OCI-LY3 (cell line): ENCODE data around the gene FAM204A.

ENCODE experiments used
- H2AFZ ChIP-seq: fragments of 200-600, 300-600 bp; shearing (Covaris generic); 2 replicates; pipeline ENCODE4 v1.6.0; 2014; ENCODE audit warnings: antibody characterized with exemption, low read depth, low read length
- H3K27ac ChIP-seq: fragments of 200-600, 300-600 bp; sonication (generic); 2 replicates; pipeline ENCODE4 v1.5.1; 2014; ENCODE audit warnings: mild to moderate bottlenecking, low read length, moderate library complexity, mixed read lengths
- H3K27me3 ChIP-seq: fragments of 200-600, 300-600 bp; sonication (generic); 2 replicates; pipeline ENCODE4 v1.6.1; 2014; ENCODE audit warnings: low read depth, low read length, mixed read lengths
- H3K36me3 ChIP-seq: fragments of 200-600, 300-600 bp; sonication (generic); replicated peaks from 2 replicates; pipeline ENCODE3; 2014; ENCODE audit warnings: low read depth, low read length, mixed read lengths
- H3K4me1 ChIP-seq: fragments of 300-600, 200-600 bp; sonication (generic); 2 replicates; pipeline ENCODE4 v1.6.1; 2014; ENCODE audit warnings: low read length, mixed read lengths
- H3K4me2 ChIP-seq: fragments of 200-600, 300-600 bp; sonication (generic); 2 replicates; pipeline ENCODE4 v1.6.1; 2014; ENCODE audit warnings: low read length, mixed read lengths
- H3K4me3 ChIP-seq: fragments of 300-600, 200-600 bp; sonication (generic); 2 replicates; pipeline ENCODE4 v1.5.1; 2014; ENCODE audit warnings: antibody characterized with exemption, mild to moderate bottlenecking, low read length, moderate library complexity
- H3K79me2 ChIP-seq: fragments of 300-600, 200-600 bp; shearing (Covaris generic); 2 replicates; pipeline ENCODE4 v1.6.1; 2014; ENCODE audit warnings: mild to moderate bottlenecking, low read length, mixed read lengths
- H3K9ac ChIP-seq: fragments of 300-600, 200-600 bp; shearing (Covaris generic); 2 replicates; pipeline ENCODE4 v1.6.0; 2014; ENCODE audit warnings: mild to moderate bottlenecking, low read length, moderate library complexity
- H3K9me3 ChIP-seq: fragments of 200-600, 300-600 bp; shearing (Covaris generic); 2 replicates; pipeline ENCODE4 v1.6.1; 2014; ENCODE audit warnings: low read length, mixed read lengths; ENCODE audit not compliant: insufficient read depth
- H4K20me1 ChIP-seq: fragments of 200-600, 300-600 bp; sonication (generic); 2 replicates; pipeline ENCODE4 v1.6.1; 2016; ENCODE audit warnings: low read length, mixed read lengths; ENCODE audit not compliant: insufficient read depth
- EZH2phosphoT487 ChIP-seq: fragments of 200-600 bp; shearing (Covaris generic); IDR thresholded peaks from 2 replicates; pipeline ENCODE4 v1.6.1; 2018; ENCODE audit warnings: antibody characterized with exemption, mixed run types, low read depth
- TF ChIP-seq, protein P1 (sequence below): fragments of 200-600, 300-600 bp; sonication (generic); IDR thresholded peaks from 2 replicates; pipeline ENCODE4 v1.5.1; 2014; ENCODE audit warnings: antibody characterized with exemption, low read length, low read depth

The FAM204A gene

DNA sequence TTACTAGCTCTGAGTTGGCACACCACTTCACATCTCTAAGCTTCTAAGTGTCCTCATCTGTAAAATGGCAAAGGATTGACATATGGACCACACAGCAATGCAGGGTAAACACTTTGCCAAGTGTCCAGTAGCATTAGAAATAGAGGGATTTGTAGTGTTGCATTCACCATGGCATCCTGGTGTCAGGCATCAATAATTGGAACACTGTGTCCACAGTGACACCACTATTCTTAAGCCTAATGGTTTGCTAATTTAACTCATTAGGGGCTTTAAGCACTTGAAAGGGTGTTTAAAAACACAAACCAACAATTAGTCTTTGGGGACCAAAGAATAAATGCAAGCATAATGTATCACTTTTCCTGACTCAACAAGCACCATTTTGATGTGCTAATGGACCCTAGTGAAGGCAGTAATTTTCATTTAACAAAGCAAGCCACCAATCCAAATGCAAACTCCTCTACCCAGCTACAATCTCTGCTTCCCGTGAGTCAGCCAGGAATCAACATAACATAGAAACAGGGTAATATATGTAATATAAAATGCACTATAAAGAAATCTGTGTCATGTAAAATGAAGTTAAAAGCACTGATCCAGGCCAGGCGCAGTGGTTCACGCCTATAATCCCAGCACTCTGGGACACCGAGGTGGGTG lies 75.9 kb downstream of the FAM204A start:
- Histone ChIP-seq H4K20me1 (no peaks in the 10 kb centered on the region), H3K9me3 (no peaks in the 10 kb centered on the region), H3K36me3 (no peaks in the 10 kb centered on the region), H3K4me2 (no peak overlapping the region), H3K4me1 (no peaks in the 10 kb centered on the region), H3K79me2 (no peaks in the 10 kb centered on the region), H3K4me3 (no peak overlapping the region), H3K9ac (no peak overlapping the region), H3K27me3 (no peaks in the 10 kb centered on the region), H2AFZ (no peak overlapping the region), H3K27ac (no peak overlapping the region)
- TF ChIP-seq, protein P1, sequence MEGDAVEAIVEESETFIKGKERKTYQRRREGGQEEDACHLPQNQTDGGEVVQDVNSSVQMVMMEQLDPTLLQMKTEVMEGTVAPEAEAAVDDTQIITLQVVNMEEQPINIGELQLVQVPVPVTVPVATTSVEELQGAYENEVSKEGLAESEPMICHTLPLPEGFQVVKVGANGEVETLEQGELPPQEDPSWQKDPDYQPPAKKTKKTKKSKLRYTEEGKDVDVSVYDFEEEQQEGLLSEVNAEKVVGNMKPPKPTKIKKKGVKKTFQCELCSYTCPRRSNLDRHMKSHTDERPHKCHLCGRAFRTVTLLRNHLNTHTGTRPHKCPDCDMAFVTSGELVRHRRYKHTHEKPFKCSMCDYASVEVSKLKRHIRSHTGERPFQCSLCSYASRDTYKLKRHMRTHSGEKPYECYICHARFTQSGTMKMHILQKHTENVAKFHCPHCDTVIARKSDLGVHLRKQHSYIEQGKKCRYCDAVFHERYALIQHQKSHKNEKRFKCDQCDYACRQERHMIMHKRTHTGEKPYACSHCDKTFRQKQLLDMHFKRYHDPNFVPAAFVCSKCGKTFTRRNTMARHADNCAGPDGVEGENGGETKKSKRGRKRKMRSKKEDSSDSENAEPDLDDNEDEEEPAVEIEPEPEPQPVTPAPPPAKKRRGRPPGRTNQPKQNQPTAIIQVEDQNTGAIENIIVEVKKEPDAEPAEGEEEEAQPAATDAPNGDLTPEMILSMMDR, result no peak
- TF ChIP-seq EZH2phosphoT487, result no peak

DNA sequence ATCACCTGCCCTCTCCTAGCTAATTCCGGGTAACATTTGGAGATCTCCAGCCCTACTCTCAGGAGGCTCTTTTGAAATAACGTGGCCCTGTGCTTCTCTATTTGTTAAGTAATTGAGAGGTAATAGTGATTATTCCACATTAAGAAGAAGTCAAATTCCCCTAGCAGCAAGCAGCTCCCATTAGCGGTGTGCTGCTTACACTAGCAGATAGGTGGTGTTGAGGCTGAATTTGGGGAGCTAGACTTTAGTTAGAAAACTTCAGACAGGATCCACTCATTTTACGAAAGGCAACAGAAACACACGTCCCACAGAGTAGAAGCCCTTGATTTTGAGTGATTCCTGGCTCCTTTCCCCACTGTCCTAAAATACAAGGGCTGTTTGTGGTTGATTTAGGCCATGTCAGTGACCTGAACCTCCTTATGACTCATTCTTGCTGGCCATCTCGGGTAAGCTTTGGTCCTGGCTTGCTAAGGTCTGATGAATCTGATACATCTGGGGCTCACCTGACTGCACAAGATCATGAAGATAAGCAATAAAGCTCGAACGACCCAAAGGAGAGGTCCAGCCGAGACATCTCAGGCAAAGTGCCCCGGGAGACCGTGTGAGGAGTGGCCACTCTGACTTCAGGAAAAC lies 77.2 kb downstream of the FAM204A start:
- H3K27me3 ChIP-seq, result no peaks in the 10 kb centered on the region
- no peaks in the 10 kb centered on the region for H3K79me2 ChIP-seq
- no peak overlapping the region for H3K9ac ChIP-seq
- no peak overlapping the region for H3K4me2 ChIP-seq
- H3K36me3 ChIP-seq, result no peaks in the 10 kb centered on the region
- H2AFZ ChIP-seq, result no peak overlapping the region
- H4K20me1 ChIP-seq, result no peaks in the 10 kb centered on the region
- H3K27ac ChIP-seq, result no peak overlapping the region
- no peaks in the 10 kb centered on the region for H3K9me3 ChIP-seq
- TF ChIP-seq EZH2phosphoT487, result no peak
- TF ChIP-seq, protein P1, result no peak
- no peak overlapping the region for H3K4me3 ChIP-seq
- H3K4me1 ChIP-seq, result no peaks in the 10 kb centered on the region

DNA sequence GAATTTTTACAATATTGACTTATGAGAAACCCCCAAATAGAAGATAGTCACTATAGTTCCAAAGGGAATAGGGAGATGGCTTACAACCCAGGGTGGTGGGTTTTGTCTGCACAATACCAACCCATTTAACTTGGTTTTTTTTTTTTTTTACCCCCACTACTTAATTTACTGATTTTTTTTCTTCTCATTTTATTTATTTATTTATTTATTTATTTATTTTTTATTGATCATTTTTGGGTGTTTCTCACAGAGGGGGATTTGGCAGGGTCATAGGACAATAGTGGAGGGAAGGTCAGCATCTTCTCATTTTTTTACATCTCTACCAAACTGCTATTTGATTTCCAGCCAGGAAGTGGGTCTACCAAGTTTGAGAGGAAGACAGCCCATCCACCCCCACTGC lies 77.9 kb downstream of the FAM204A start:
- Histone ChIP-seq H3K36me3 (no peaks in the 10 kb centered on the region), H3K9ac (no peak overlapping the region), H3K27ac (no peak overlapping the region), H2AFZ (no peak overlapping the region), H3K4me1 (no peaks in the 10 kb centered on the region), H3K9me3 (no peaks in the 10 kb centered on the region), H3K4me3 (no peak overlapping the region), H3K79me2 (no peaks in the 10 kb centered on the region), H3K4me2 (no peak overlapping the region), H3K27me3 (no peaks in the 10 kb centered on the region), H4K20me1 (no peaks in the 10 kb centered on the region)
- TF ChIP-seq, protein P1, result no peak

DNA sequence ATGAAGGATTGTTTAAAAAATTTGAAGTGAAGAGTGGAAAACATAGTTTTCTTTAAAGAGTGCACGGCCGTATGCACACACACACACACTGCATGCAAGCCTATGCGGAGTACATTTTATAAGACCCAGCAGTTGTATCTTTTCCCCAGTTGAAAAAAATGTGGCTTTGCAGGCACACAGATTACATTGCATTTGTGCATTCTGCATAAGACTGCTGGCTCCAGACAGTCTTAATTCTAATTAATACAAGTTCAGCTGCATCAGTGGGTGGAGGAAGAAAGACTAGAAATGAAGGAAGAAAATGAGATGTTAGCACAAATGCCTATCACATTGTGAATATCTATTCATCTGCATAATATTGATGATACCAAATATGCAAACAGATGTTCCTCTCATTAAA lies 79.6 kb downstream of the FAM204A start:
- H3K9me3 ChIP-seq, result no peaks in the 10 kb centered on the region
- H3K27me3 ChIP-seq, result no peaks in the 10 kb centered on the region
- H3K36me3 ChIP-seq, result no peaks in the 10 kb centered on the region
- no peaks in the 10 kb centered on the region for H4K20me1 ChIP-seq
- H2AFZ ChIP-seq, result no peak overlapping the region
- H3K4me2 ChIP-seq, result no peak overlapping the region
- no peak overlapping the region for H3K9ac ChIP-seq
- H3K4me1 ChIP-seq, result no peaks in the 10 kb centered on the region
- TF ChIP-seq, protein P1, result no peak
- no peak for TF ChIP-seq EZH2phosphoT487
- no peaks in the 10 kb centered on the region for H3K79me2 ChIP-seq
- no peak overlapping the region for H3K4me3 ChIP-seq
- H3K27ac ChIP-seq, result no peak overlapping the region
